Upper lobe of left lung (tissue), 6 donors: ENCODE data around the gene SNTN. TPM values are rescaled to one million over a fixed set of nuclear protein-coding genes. Genes with fewer than 3 reads are reported as not detected.
"Not testable (repeated sequence)": the region's sequence is repeated elsewhere in the genome, so short reads cannot be mapped to it uniquely, and the experiment has no call there.

Source experiments
- ATAC-seq, 2 donors: fragments of 200-7000 bp; cut with Tn5 transposase; one replicate each; pipeline ENCODE4 v1.9.1; 2022; ENCODE audit warnings: mild to moderate bottlenecking in 2 of 2, moderate library complexity in 2 of 2; ENCODE audit not compliant: low FRiP score in 2 of 2
- DNase-seq, 2 donors: peaks; one replicate each; pipeline ENCODE4 v3.0.0-alpha.2; 2019 to 2020
- H3K27ac ChIP-seq, 4 donors: fragments of 200-600 bp; sonication (generic); one replicate each; pipeline ENCODE4 v1.5.1; 2016 to 2019
- H3K27me3 ChIP-seq, 4 donors: fragments of 200-600 bp; sonication (generic); one replicate each; pipeline ENCODE4 v1.5.1; 2017 to 2019
- H3K36me3 ChIP-seq, 4 donors: fragments of 200-600 bp; sonication (generic); one replicate each; pipeline ENCODE4 v1.5.1; 2016 to 2019
- H3K4me1 ChIP-seq, 4 donors: fragments of 200-600 bp; sonication (generic); one replicate each; pipeline ENCODE4 v1.5.1; 2018 to 2019
- H3K4me3 ChIP-seq, 4 donors: fragments of 200-600 bp; sonication (generic); one replicate each; pipeline ENCODE4 v1.5.1; 2017 to 2019; ENCODE audit warnings: mild to moderate bottlenecking in 2 of 4, moderate library complexity in 1 of 4
- H3K9me3 ChIP-seq, 4 donors: fragments of 200-600 bp; sonication (generic); one replicate each; pipeline ENCODE4 v1.5.1; 2018 to 2019
- EP300 ChIP-seq, 4 donors: sonication (generic); formaldehyde crosslinking; IDR thresholded peaks; one replicate each; pipeline ENCODE4 v1.5.1; 2017; ENCODE audit warnings: antibody characterized with exemption in 4 of 4, control low read depth in 2 of 4
- POLR2A ChIP-seq, 4 donors: fragments of 450-650 bp; IDR thresholded peaks; one replicate each; pipeline ENCODE4 v1.5.1; 2016 to 2017; ENCODE audit warnings: antibody characterized with exemption in 4 of 4, mild to moderate bottlenecking in 2 of 4
- POLR2AphosphoS5 ChIP-seq, 2 donors: sonication (generic); formaldehyde crosslinking; IDR thresholded peaks; one replicate each; pipeline ENCODE4 v1.5.1; 2017; ENCODE audit warnings: antibody characterized with exemption in 2 of 2
- WGBS, 2 donors: methylation state at CpG; one replicate each; pipeline ENCODE4 v1.1.5; 2017 to 2018; 5-methylcytosine and 5-hydroxymethylcytosine counted together
- total RNA-seq, 6 donors: library from RNA; depleted of rRNA in 4 of 6; stranded (reverse); fragments of >200 nt in 4 of 6; gene quantifications; one replicate each; pipeline versions ENCODE4 v1.1.0 to v1.2.1, GENCODE V29; 2016 to 2021
- TF ChIP-seq, protein P1 (sequence below), 6 experiments: fragments of 450-650 bp in 4 of 6; fragments of 200-600 bp in 2 of 6; sonication (generic) in 2 of 6; IDR thresholded peaks; one replicate each; pipeline ENCODE4 v1.5.1; 2016 to 2019; ENCODE audit warnings: antibody characterized with exemption in 6 of 6
- donor health status: DM: no; HTN: no; CAD: no; lungs with moderate emphysema.
- donor health status: DM: no; HTN: yes; CAD: no; lungs with severe emphysema.

Gene SNTN
- total RNA-seq, 6 donors from 2014 or later: 0.34 to 36.8 (median 10.5) TPM

DNA sequence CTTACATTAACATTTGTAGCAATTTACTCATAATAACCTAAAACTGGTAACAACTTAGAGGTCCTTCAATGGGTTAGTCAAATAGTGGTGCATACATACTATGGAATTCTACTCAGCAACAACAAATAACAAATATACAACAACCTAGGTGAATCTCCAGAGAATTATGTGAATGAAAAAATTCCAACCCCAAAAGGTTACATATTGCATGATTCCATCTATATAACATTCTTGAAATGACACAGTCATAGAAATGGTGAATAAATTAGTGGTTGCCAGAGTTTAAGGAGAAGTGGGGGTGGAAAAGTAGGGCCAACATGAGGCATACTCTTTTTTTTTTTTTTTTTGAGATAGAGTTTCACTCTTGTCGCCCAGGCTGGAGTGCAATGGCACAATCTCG is 12.7 kb upstream of the SNTN start:
- H3K27me3 ChIP-seq: no peaks in the 10 kb centered on the region
- 95 to 96% methylated on average over 2 of the region's 2 CpGs for WGBS, 2 donors
- H3K4me1 ChIP-seq: no peaks in the 10 kb centered on the region
- no peak overlapping the region for H3K4me3 ChIP-seq
- no peaks in the 10 kb centered on the region for H3K36me3 ChIP-seq
- no peak for ATAC-seq
- no peak overlapping the region for H3K27ac ChIP-seq
- no peaks in the 10 kb centered on the region for H3K9me3 ChIP-seq
- no peak for DNase-seq
- TF ChIP-seq, protein P1, sequence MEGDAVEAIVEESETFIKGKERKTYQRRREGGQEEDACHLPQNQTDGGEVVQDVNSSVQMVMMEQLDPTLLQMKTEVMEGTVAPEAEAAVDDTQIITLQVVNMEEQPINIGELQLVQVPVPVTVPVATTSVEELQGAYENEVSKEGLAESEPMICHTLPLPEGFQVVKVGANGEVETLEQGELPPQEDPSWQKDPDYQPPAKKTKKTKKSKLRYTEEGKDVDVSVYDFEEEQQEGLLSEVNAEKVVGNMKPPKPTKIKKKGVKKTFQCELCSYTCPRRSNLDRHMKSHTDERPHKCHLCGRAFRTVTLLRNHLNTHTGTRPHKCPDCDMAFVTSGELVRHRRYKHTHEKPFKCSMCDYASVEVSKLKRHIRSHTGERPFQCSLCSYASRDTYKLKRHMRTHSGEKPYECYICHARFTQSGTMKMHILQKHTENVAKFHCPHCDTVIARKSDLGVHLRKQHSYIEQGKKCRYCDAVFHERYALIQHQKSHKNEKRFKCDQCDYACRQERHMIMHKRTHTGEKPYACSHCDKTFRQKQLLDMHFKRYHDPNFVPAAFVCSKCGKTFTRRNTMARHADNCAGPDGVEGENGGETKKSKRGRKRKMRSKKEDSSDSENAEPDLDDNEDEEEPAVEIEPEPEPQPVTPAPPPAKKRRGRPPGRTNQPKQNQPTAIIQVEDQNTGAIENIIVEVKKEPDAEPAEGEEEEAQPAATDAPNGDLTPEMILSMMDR (IDR thresholded peaks at IDR 0.05): no peak
- TF ChIP-seq EP300 (IDR thresholded peaks at IDR 0.05) (no peak), POLR2AphosphoS5 (IDR thresholded peaks at IDR 0.05) (no peak), POLR2A (IDR thresholded peaks at IDR 0.05) (no peak)

DNA sequence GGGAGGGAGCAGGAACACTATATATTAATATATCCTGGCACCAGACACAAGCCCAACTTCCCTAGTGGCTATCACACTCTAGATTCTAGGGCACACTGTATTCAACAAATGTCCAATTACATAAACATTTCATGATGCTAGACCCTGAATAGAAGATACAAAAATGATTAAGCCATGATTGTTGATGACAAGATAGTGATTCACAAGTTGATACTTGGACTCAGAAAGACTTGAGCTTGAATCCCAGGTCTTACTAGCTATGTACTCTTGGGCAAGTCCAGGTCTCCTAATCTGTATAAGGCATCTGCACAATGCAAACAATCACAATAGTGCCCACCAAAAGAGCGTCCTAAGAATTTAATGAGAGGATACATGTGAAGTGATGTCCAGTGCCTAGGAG is 10.0 kb upstream of the SNTN start:
- WGBS, 2 donors: 60 to 80% methylated on average over 1 of the region's 1 CpG

DNA sequence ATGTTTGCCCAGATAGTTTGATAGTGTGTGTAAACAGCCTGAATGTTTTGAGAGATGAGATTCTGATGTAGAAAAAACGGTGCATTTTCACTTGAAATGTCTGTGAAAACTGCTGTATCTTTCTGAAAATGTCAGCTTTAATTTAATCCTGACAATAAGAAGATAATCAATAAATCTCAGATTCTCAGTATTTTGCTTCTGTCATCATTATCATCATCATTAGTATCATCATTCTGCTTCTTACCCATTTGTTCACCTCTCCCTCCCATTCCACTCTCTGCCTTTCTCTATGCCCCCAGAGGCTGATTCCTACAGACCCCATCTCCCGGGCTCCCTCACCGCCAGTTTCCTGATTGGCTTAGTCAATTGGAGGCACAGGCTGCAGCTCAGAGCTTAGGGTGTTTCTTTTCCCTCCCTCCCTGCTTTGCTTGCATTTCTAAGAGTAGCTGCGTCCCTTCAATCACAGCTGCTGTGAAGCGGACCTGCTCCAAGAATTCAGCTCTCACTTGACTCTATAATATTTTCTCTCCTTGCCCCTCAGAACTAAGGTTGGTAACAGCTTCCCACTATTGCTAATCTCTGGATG is 8.2 kb upstream of the SNTN start:
- Histone ChIP-seq H3K27ac (no peak overlapping the region), H3K36me3 (no peaks in the 10 kb centered on the region), H3K4me1 (no peaks in the 10 kb centered on the region), H3K4me3 (no peak overlapping the region), H3K27me3 (no peaks in the 10 kb centered on the region), H3K9me3 (no peaks in the 10 kb centered on the region)
- no peak for ATAC-seq
- TF ChIP-seq POLR2AphosphoS5 (IDR thresholded peaks at IDR 0.05) (no peak), POLR2A (IDR thresholded peaks at IDR 0.05) (no peak), EP300 (IDR thresholded peaks at IDR 0.05) (no peak)
- TF ChIP-seq, protein P1 (IDR thresholded peaks at IDR 0.05): no peak
- WGBS, 2 donors: 58 to 63% methylated on average over 5 of the region's 5 CpGs
- DNase-seq: no peak

More for the DNA sequence above, 10.0 kb upstream of the SNTN start:
- Histone ChIP-seq H3K36me3 (no peaks in the 10 kb centered on the region), H3K4me3 (no peak overlapping the region), H3K27me3 (no peaks in the 10 kb centered on the region), H3K27ac (no peak overlapping the region), H3K9me3 (no peaks in the 10 kb centered on the region), H3K4me1 (no peaks in the 10 kb centered on the region)
- TF ChIP-seq POLR2A (IDR thresholded peaks at IDR 0.05): no peak
- ATAC-seq (no peak), DNase-seq (no peak)

DNA sequence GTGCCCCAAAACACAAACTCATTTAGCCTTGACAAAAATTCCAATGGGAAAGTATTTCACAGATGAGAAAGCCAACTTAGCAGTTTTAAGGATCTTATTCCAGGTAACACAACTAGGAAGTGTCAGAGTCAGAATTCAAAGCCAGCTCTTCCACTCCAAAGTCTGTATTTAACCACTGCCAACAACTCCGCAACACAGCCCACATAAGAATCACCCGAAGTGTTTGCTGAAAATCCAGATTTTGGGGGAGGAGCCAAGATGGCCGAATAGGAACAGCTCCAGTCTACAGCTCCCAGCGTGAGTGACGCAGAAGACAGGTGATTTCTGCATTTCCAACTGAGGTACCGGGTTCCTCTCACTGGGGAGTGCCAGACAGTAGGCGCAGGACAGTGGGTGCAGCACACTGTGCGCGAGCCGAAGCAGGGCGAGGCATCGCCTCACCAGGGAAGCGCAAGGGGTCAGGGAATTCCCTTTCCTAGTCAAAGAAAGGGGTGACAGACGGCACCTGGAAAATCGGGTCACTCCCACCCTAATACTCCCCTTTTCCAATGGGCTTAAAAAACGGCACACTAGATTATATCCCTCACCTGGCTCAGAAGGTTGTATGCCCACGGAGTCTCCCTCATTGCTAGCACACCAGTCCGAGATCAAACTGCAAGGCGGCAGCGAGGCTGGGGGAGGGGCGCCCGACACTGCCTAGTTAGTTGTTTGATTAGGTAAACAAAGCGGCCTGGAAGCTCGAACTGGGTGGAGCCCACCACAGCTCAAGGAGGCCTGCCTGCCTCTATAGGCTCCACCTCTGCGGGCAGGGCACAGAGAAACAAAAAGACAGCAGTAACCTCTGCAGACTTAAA is 7.3 kb upstream of the SNTN start:
- H3K4me1 ChIP-seq, H3K27ac ChIP-seq, ATAC-seq, H3K36me3 ChIP-seq, H3K27me3 ChIP-seq, H3K9me3 ChIP-seq: not testable (repeated sequence)
- peak overlapping the region in 1 of 4 donors; percentile 30 for H3K4me3 ChIP-seq
- peak; percentile 33 to 73 for DNase-seq
- 57 to 67% methylated on average over 20 to 25 of the region's 25 CpGs for WGBS, 2 donors

DNA sequence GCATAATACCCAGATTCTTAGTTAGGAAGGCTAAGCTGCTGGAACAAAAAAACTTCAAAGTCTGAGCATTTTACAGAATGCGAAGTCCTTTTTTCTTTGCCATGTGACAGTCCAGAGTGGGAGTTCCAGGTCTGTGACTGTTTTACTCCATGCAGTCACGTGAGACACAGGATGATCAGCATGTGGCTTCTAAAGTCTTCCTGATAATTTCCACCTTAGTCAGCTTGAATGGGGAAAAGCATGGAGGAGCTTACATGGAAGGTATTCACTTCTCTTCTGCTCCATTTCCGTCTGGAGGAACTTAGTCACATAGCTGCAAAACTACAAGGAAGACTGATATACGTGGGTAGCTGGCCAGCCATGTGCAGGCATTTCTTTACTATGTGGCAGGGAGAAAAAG is 1.7 kb downstream of the SNTN start:
- H3K4me3 ChIP-seq: no peak overlapping the region
- ATAC-seq: no peak
- no peaks in the 10 kb centered on the region for H3K4me1 ChIP-seq
- no peaks in the 10 kb centered on the region for H3K27me3 ChIP-seq
- no peaks in the 10 kb centered on the region for H3K9me3 ChIP-seq
- TF ChIP-seq POLR2AphosphoS5 (IDR thresholded peaks at IDR 0.05): no peak
- no peak for TF ChIP-seq EP300 (IDR thresholded peaks at IDR 0.05)
- TF ChIP-seq, protein P1 (IDR thresholded peaks at IDR 0.05): no peak
- TF ChIP-seq POLR2A (IDR thresholded peaks at IDR 0.05): no peak
- 59 to 69% methylated on average over 4 of the region's 4 CpGs for WGBS, 2 donors
- H3K27ac ChIP-seq: no peak overlapping the region
- DNase-seq: no peak
- H3K36me3 ChIP-seq: no peaks in the 10 kb centered on the region
